Left lung (tissue), 10 donors: ENCODE results near the gene GDF10. TPM values are rescaled to one million over a fixed set of nuclear protein-coding genes. Genes with fewer than 3 reads are reported as not detected.

ENCODE experiments used
- ATAC-seq: fragments of 200-7000 bp; cut with Tn5 transposase; one replicate; pipeline ENCODE4 v1.9.1; 2020; ENCODE audit warnings: moderate library complexity
- DNase-seq, 4 donors: peaks; one replicate each; pipeline ENCODE4 v3.0.0-alpha.2; 2013 to 2020
- H3K27ac ChIP-seq, 2 donors: fragments of 200-600 bp; sonication (generic) in 1 of 2; one replicate each; pipeline versions ENCODE4 v1.5.0 to v1.8.0; 2020 to 2021
- H3K27me3 ChIP-seq, 2 donors: fragments of 200-600 bp; sonication (generic) in 1 of 2; one replicate each; pipeline versions ENCODE4 v1.5.0 to v1.8.0; 2020 to 2021
- H3K36me3 ChIP-seq, 2 donors: fragments of 200-600 bp; sonication (generic) in 1 of 2; one replicate each; pipeline versions ENCODE4 v1.5.0 to v1.8.0; 2020 to 2021
- H3K4me1 ChIP-seq, 2 donors: fragments of 200-600 bp; one replicate each; pipeline ENCODE4 v1.8.0; 2021
- H3K4me3 ChIP-seq, 2 donors: fragments of 200-600 bp; sonication (generic) in 1 of 2; one replicate each; pipeline versions ENCODE4 v1.5.0 to v1.8.0; 2020 to 2021; ENCODE audit warnings: mild to moderate bottlenecking in 1 of 2
- H3K9me3 ChIP-seq, 2 donors: fragments of 200-600 bp; sonication (generic) in 1 of 2; one replicate each; pipeline versions ENCODE4 v1.5.0 to v1.8.0; 2020 to 2021
- CTCF ChIP-seq, 2 donors: fragments of 200-600 bp; sonication (generic) in 1 of 2; IDR thresholded peaks; one replicate each; pipeline versions ENCODE4 v1.5.0 to v1.8.0; 2021; ENCODE audit warnings: antibody characterized with exemption in 2 of 2
- intact Hi-C, 2 donors: fragments of 100-400 bp; cut with DNase I; formaldehyde crosslinking; loops; one replicate each; pipeline versions ENCODE4 v1.11.2 to v1.14.2; 2022
- polyA plus RNA-seq, 6 donors: library from polyadenylated mRNA; unstranded; fragments of 120-200 nt; gene quantifications; one replicate each; pipeline ENCODE4 v1.2.1, GENCODE V29; 2013; ENCODE audit not compliant: insufficient read length in 6 of 6
- total RNA-seq, 2 donors: library from RNA; stranded (reverse); fragmentation: NEBNext Ultra II Directional; extraction: Animal tissue kit (Norgen Biotek cat#: 25700); gene quantifications; one replicate each; pipeline ENCODE4 v1.2.1, GENCODE V29; 2021
- donor health status: DM: no; HTN: yes; CAD: no.
- donor health status: DM: no; HTN: no; CAD: no.

The GDF10 gene
- total and polyA plus RNA-seq, 8 donors = 9.4 to 169 (median 102) TPM

GRCh38 chr10:47278720-47279119, 21.3 kb upstream of the GDF10 start:
- intact Hi-C loops = no loop called here
- H3K4me3 ChIP-seq = no peak overlapping the region
- TF ChIP-seq CTCF (IDR thresholded peaks at IDR 0.05) = no peak
- no peaks in the 10 kb centered on the region for H3K9me3 ChIP-seq
- DNase-seq = no peak
- no peaks in the 10 kb centered on the region for H3K27me3 ChIP-seq
- ATAC-seq = no peak
- H3K36me3 ChIP-seq = no peaks in the 10 kb centered on the region
- no peak overlapping the region for H3K27ac ChIP-seq
- H3K4me1 ChIP-seq = no peaks in the 10 kb centered on the region

GRCh38 chr10:47279276-47279675, 20.7 kb upstream of the GDF10 start:
- ATAC-seq = no peak
- Histone ChIP-seq H3K36me3 (no peaks in the 10 kb centered on the region), H3K27ac (no peak overlapping the region), H3K4me3 (no peak overlapping the region), H3K27me3 (no peaks in the 10 kb centered on the region), H3K9me3 (no peaks in the 10 kb centered on the region), H3K4me1 (no peaks in the 10 kb centered on the region)
- no peak for TF ChIP-seq CTCF (IDR thresholded peaks at IDR 0.05)
- intact Hi-C loops = no loop called here
- no peak for DNase-seq

GRCh38 chr10:47282005-47282656, 17.9 kb upstream of the GDF10 start:
- no peak for ATAC-seq
- intact Hi-C loops = no loop called here
- H3K4me1 ChIP-seq = no peaks in the 10 kb centered on the region
- H3K27ac ChIP-seq = no peak overlapping the region
- DNase-seq = no peak
- no peak for TF ChIP-seq CTCF (IDR thresholded peaks at IDR 0.05)
- H3K9me3 ChIP-seq = no peaks in the 10 kb centered on the region
- no peaks in the 10 kb centered on the region for H3K27me3 ChIP-seq
- H3K36me3 ChIP-seq = no peaks in the 10 kb centered on the region
- no peak overlapping the region for H3K4me3 ChIP-seq

- DNase-seq (no peak), ATAC-seq (no peak)
- no peak for TF ChIP-seq CTCF (IDR thresholded peaks at IDR 0.05)
- Histone ChIP-seq H3K9me3 (no peaks in the 10 kb centered on the region), H3K36me3 (no peaks in the 10 kb centered on the region), H3K27ac (no peak overlapping the region), H3K4me1 (no peaks in the 10 kb centered on the region), H3K4me3 (no peak overlapping the region), H3K27me3 (no peaks in the 10 kb centered on the region)
- intact Hi-C loops = no loop called here
Measured at GRCh38 chr10:47282657-47283018, 17.4 kb upstream of the GDF10 start.

GRCh38 chr10:47283101-47283630, 16.8 kb upstream of the GDF10 start:
- no peak for TF ChIP-seq CTCF (IDR thresholded peaks at IDR 0.05)
- intact Hi-C loops = no loop called here
- ATAC-seq = no peak

More at GRCh38 chr10:47283101-47283630, 16.8 kb upstream of the GDF10 start:
- DNase-seq = no peak
- no peak overlapping the region for H3K27ac ChIP-seq
- no peaks in the 10 kb centered on the region for H3K4me1 ChIP-seq
- H3K4me3 ChIP-seq = no peak overlapping the region
- H3K9me3 ChIP-seq = no peaks in the 10 kb centered on the region
- no peaks in the 10 kb centered on the region for H3K36me3 ChIP-seq
- H3K27me3 ChIP-seq = no peaks in the 10 kb centered on the region
